Measurements from ENCODE around the gene ST8SIA6. TPM values are rescaled to one million over a fixed set of nuclear protein-coding genes. Genes with fewer than 3 reads are reported as not detected.

Gene ST8SIA6
- total RNA-seq, 1 experiment from 2014 or later: not detected

DNA sequence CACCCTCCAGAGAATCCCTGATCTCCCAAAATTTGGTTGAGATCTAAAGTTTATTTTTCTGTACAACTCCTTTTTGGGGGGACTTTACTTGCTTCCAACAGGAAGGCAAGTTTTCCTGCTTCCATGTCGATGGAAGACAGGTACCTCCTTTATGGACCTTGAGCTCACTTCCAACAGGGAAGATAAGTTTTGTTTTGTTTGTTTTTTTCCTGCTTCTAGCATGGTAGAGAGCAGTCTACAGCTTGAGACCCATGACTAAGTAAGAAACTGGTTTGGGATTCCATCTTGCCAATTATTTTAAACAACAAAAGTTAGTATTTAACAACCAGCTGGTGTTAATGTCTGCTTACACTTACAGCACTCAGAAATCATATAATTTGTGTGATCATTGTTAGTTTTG lies 74.4 kb downstream of the ST8SIA6 start:
- TF ChIP-seq CTCF (conservative IDR thresholded peaks at IDR 0.05; ENCODE audit: low read depth, low read length) (no peak), EZH2 (IDR thresholded peaks at IDR 0.05; ENCODE audit: low read length, unreplicated experiment) (no peak), EZH2phosphoT487 (IDR thresholded peaks at IDR 0.05; ENCODE audit: borderline replicate concordance, low read length) (no peak)
- no peaks in the 10 kb centered on the region for H3K79me2 ChIP-seq (ENCODE audit: low read length)
- H3K4me2 ChIP-seq (ENCODE audit: low read length): no peak overlapping the region
- intact Hi-C loops (cut with micrococcal nuclease): no loop called here
- no peaks in the 10 kb centered on the region for H3F3A ChIP-seq (ENCODE audit: low read length, unreplicated experiment)
- H3K9me3 ChIP-seq (ENCODE audit: low read length): no peaks in the 10 kb centered on the region
- H3K27me3 ChIP-seq (ENCODE audit: low read length): no peaks in the 10 kb centered on the region
- no peak overlapping the region for H3K9ac ChIP-seq (ENCODE audit: low read length)
- no peaks in the 10 kb centered on the region for H3K4me1 ChIP-seq (ENCODE audit: insufficient read depth, low read length)
- BruUV-seq (replicated peaks): no TSS peak
- H3K36me3 ChIP-seq (ENCODE audit: low read depth, low read length): no peaks in the 10 kb centered on the region; the same call in 1 of the 2 replicates
- H3K27ac ChIP-seq (ENCODE audit: low read length): no peak overlapping the region
- no peak for DNase-seq
- H3K9me2 ChIP-seq (replicated peaks; ENCODE audit: low read length): no peaks in the 10 kb centered on the region
- POLR2A ChIA-PET (ENCODE audit: unreplicated experiment): no interaction called here
- H4K20me1 ChIP-seq (ENCODE audit: low read length): no peaks in the 10 kb centered on the region
- CTCF ChIA-PET: no interaction called here
- H3K4me3 ChIP-seq (ENCODE audit: low read length): no peak overlapping the region
- no peak overlapping the region for H2AFZ ChIP-seq (ENCODE audit: low read length)
- no peak for ATAC-seq

- no peak overlapping the region for H3K9ac ChIP-seq (ENCODE audit: low read length)
- DNase-seq: no peak
- no peaks in the 10 kb centered on the region; the same call in 1 of the 2 replicates for H3K36me3 ChIP-seq (ENCODE audit: low read depth, low read length)
- H3K9me3 ChIP-seq (ENCODE audit: low read length): no peaks in the 10 kb centered on the region
- H2AFZ ChIP-seq (ENCODE audit: low read length): no peak overlapping the region
- H3K4me1 ChIP-seq (ENCODE audit: insufficient read depth, low read length): no peaks in the 10 kb centered on the region
- H3K9me2 ChIP-seq (replicated peaks; ENCODE audit: low read length): no peaks in the 10 kb centered on the region
- H3K79me2 ChIP-seq (ENCODE audit: low read length): no peaks in the 10 kb centered on the region
- no peak for ATAC-seq
- no peak overlapping the region for H3K4me2 ChIP-seq (ENCODE audit: low read length)
- no peak overlapping the region for H3K27ac ChIP-seq (ENCODE audit: low read length)
- intact Hi-C loops (cut with micrococcal nuclease): no loop called here
- no peaks in the 10 kb centered on the region for H3F3A ChIP-seq (ENCODE audit: low read length, unreplicated experiment)
- ChIA-PET POLR2A (ENCODE audit: unreplicated experiment) (no interaction called here), CTCF (interaction anchor here (0.7 kb wide), 1 partner anchor 14 kb away, joined by 5 read pairs; no protein-coding TSS in a partner anchor)
- BruUV-seq (replicated peaks): no TSS peak
- no peaks in the 10 kb centered on the region for H3K27me3 ChIP-seq (ENCODE audit: low read length)
- H3K4me3 ChIP-seq (ENCODE audit: low read length): no peak overlapping the region
- TF ChIP-seq EZH2 (IDR thresholded peaks at IDR 0.05; ENCODE audit: low read length, unreplicated experiment): no peak
- no peak for TF ChIP-seq CTCF (conservative IDR thresholded peaks at IDR 0.05; ENCODE audit: low read depth, low read length)
- no peak for TF ChIP-seq EZH2phosphoT487 (IDR thresholded peaks at IDR 0.05; ENCODE audit: borderline replicate concordance, low read length)
- no peaks in the 10 kb centered on the region for H4K20me1 ChIP-seq (ENCODE audit: low read length)
Observed at GRCh38 chr10:17379151-17379690, 75.2 kb downstream of the ST8SIA6 start.

- no peak for DNase-seq
- no peak overlapping the region for H2AFZ ChIP-seq (ENCODE audit: low read length)
- no TSS peak for BruUV-seq (replicated peaks)
- no peaks in the 10 kb centered on the region for H3K9me3 ChIP-seq (ENCODE audit: low read length)
- ChIA-PET POLR2A (ENCODE audit: unreplicated experiment) (interaction anchor here (0.6 kb wide), 1 partner anchor 382 kb away, joined by 3 read pairs; no protein-coding TSS in a partner anchor), CTCF (no interaction called here)
- no peak overlapping the region for H3K9ac ChIP-seq (ENCODE audit: low read length)
- H3K36me3 ChIP-seq (ENCODE audit: low read depth, low read length): no peaks in the 10 kb centered on the region; the same call in 1 of the 2 replicates
- H3K9me2 ChIP-seq (replicated peaks; ENCODE audit: low read length): no peaks in the 10 kb centered on the region
- intact Hi-C loops (cut with micrococcal nuclease): no loop called here
- no peak for ATAC-seq
- no peak overlapping the region for H3K4me2 ChIP-seq (ENCODE audit: low read length)
- TF ChIP-seq EZH2 (IDR thresholded peaks at IDR 0.05; ENCODE audit: low read length, unreplicated experiment) (no peak), CTCF (conservative IDR thresholded peaks at IDR 0.05; ENCODE audit: low read depth, low read length) (peak; percentile 51)
- H3K27me3 ChIP-seq (ENCODE audit: low read length): no peaks in the 10 kb centered on the region
- no peaks in the 10 kb centered on the region for H4K20me1 ChIP-seq (ENCODE audit: low read length)
- H3K27ac ChIP-seq (ENCODE audit: low read length): no peak overlapping the region
- H3K79me2 ChIP-seq (ENCODE audit: low read length): no peaks in the 10 kb centered on the region
- no peaks in the 10 kb centered on the region for H3F3A ChIP-seq (ENCODE audit: low read length, unreplicated experiment)
- H3K4me3 ChIP-seq (ENCODE audit: low read length): no peak overlapping the region
- H3K4me1 ChIP-seq (ENCODE audit: insufficient read depth, low read length): no peaks in the 10 kb centered on the region
Observed at GRCh38 chr10:17375936-17376584, 78.3 kb downstream of the ST8SIA6 start.
